Measurements from ENCODE around the gene CTDSP2. TPM values are rescaled to one million over a fixed set of nuclear protein-coding genes. Genes with fewer than 3 reads are reported as not detected.

The CTDSP2 gene
- total RNA-seq, 4 donors from 2014 or later: 47.1 to 120 (median 71.7) TPM

DNA sequence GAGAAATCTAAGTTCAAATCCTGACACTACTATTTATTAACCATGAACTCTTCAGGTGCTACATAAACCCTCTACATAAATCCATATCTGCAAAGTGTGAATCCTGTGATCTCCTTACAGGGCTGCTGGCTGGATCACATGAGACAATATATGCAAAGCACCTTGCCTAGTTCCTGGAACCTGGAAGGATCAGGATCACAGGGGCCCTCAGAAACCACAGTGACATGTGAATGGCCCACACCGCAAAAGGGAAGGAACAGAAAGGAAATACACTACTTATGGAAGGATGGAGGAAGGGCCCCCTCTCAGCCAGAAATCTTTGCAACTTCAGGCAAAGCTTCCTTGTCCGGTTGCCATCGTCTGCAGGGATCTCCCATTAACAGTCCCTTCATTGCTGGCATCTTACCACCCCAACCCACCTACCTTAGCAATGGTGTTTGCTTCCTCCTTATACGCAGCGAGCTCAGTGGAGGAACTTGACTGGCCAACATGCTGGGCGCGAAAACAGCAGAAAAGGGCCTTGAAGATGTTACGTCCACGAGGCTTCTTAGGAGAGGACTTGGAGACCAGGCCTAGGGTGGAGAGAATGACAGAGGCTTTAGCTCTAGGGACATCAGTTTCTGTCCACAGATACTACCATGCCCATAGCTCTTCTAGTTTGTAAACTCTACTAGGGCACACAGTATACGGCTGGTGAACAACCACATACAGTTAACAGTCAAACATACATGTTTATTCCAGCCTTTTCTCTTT, 17.3 kb downstream of the CTDSP2 start:
- Histone ChIP-seq H3K9me3 (no peaks in the 10 kb centered on the region), H3K4me3 (no peak overlapping the region), H3K27ac (no peak overlapping the region), H3K27me3 (no peaks in the 10 kb centered on the region), H3K36me3 (peaks cover 39 to 59% (median 44%) of the 10 kb centered on the region in 3 donors), H3K4me1 (peaks cover 20 to 68% (median 53%) of the 10 kb centered on the region in 3 donors)
- TF ChIP-seq POLR2A (IDR thresholded peaks at IDR 0.05) (no peak), CTCF (IDR thresholded peaks at IDR 0.05) (no peak)
- WGBS, 2 donors: 69 to 73% methylated on average over 9 to 10 of the region's 10 CpGs
- intact Hi-C loops (cut with DNase I): no loop called here
- DNase-seq: no peak

DNA sequence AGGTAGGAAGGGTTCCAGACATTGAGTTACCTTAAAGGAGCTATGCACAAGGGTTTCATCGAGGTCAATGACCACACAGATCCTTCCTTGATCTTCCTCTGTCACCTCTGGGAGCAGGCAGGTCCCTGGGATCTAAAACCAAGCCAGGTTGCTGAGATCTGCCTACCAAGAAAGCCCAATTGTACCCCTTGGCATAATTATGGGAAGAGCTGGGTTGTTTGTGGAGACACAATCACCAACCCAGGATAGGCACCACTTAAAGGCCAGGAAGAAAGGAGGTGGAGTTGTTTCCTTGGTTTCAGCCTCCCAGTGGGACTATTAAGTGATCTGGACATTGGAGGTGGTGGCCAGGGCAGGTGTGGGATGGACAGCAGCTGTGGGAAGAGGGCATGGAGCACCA, 19.6 kb downstream of the CTDSP2 start:
- H3K4me1 ChIP-seq: peaks cover 9 to 67% (median 36%) of the 10 kb centered on the region in 3 donors
- peak overlapping the region in 1 of 4 donors; percentile 29 for H3K27ac ChIP-seq
- no peaks in the 10 kb centered on the region for H3K27me3 ChIP-seq
- no peak for TF ChIP-seq CTCF (IDR thresholded peaks at IDR 0.05)
- TF ChIP-seq POLR2A (IDR thresholded peaks at IDR 0.05): no peak
- H3K9me3 ChIP-seq: no peaks in the 10 kb centered on the region
- no peak overlapping the region for H3K4me3 ChIP-seq
- no peak for DNase-seq
- intact Hi-C loops (cut with DNase I): no loop called here
- peaks cover 62 to 81% (median 67%) of the 10 kb centered on the region in 3 donors for H3K36me3 ChIP-seq
- 67 to 86% methylated on average over 1 of the region's 1 CpG for WGBS, 2 donors

DNA sequence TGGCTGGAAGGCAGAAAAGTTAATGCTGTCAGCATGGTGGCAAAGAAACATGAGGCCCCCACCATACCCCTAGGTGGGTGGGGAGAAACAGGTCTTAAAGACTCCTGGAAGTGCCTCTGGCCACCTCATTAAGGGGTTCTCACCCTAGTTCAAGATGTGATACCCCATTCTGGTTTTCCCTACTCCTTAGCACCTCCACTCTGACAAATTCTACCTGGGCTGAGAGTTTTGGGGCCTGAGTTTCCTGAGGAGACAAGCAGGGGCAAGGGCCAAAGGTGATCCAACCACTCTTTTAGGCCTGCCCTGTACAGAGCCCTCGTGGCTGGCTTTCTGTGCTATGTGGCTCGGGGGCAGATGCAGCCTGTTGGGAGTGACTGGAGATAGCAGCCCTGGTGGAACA, 20.1 kb downstream of the CTDSP2 start:
- Histone ChIP-seq H3K27me3 (no peaks in the 10 kb centered on the region), H3K36me3 (peaks cover 62 to 87% (median 69%) of the 10 kb centered on the region in 3 donors), H3K9me3 (no peaks in the 10 kb centered on the region), H3K27ac (peak overlapping the region in 1 of 4 donors; percentile 29), H3K4me1 (peaks cover 4 to 62% (median 31%) of the 10 kb centered on the region in 3 donors), H3K4me3 (no peak overlapping the region)
- WGBS, 2 donors: 80% methylated on average over 2 of the region's 2 CpGs; no CpG with 5 or more reads in 1 of the 2 donors
- intact Hi-C loops (cut with DNase I): no loop called here
- TF ChIP-seq POLR2A (IDR thresholded peaks at IDR 0.05): no peak
- TF ChIP-seq CTCF (IDR thresholded peaks at IDR 0.05): no peak
- no peak for DNase-seq

DNA sequence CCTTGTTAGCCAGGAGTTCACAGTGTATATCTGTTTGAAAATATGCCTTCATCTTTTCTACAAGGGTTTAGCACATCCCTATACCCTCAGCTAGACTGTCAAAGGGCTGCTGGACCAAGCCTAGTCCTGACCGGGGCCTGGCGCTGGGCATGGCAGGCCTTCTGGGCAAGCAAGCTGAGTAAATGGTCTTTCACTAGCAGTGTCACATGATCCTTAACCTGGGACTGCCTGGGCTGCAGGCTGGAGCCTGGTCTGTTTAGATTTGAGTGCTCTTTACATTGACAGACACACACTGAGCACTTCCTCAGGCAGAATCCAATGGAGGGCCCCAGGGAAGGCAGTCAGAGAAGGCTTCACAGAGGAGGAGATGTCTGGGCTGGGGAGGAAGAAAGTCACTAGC, 21.1 kb downstream of the CTDSP2 start:
- no peaks in the 10 kb centered on the region for H3K9me3 ChIP-seq
- TF ChIP-seq POLR2A (IDR thresholded peaks at IDR 0.05): no peak
- H3K27me3 ChIP-seq: no peaks in the 10 kb centered on the region
- H3K27ac ChIP-seq: no peak overlapping the region
- WGBS, 2 donors: 83% methylated on average over 2 of the region's 2 CpGs; no CpG with 5 or more reads in 1 of the 2 donors
- H3K36me3 ChIP-seq: peaks cover 62 to 97% (median 69%) of the 10 kb centered on the region in 3 donors
- peaks cover 0 to 59% (median 21%) of the 10 kb centered on the region in 3 donors for H3K4me1 ChIP-seq
- DNase-seq: no peak
- intact Hi-C loops (cut with DNase I): no loop called here
- H3K4me3 ChIP-seq: no peak overlapping the region

DNA sequence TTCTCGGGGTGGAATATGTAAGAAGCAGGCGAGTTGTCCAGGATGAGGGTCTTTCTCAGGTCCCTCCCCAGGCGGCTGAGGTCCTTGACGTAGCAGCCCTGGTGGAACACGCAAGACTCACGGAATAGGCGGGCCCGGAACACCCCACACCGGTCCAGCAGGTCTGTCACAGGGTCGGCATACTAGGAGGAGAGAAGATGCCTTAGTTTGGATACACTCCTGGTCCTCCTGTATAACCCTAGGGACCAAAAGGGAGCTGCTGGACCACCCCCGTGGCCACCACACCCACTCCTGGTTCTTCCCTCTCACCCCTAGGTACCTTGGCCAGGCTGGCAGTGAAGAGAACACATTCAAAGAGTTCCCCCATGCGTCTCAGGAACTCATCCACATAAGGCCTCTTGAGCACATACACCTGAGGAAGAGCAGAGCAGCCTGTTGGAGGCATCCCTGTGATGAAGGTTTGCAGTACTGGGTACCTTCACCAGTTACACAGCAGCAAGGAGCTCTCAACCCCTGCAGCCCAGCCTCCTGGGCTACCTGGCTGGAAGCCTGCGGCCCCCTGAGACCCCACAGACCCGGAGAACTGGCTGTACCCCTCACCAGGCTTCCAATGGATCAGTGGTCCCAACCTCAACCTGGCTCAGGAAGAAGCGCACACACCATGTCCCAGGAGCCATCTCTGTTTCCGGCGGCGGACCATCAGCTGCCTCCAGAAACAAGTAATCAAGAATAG, 22.5 kb downstream of the CTDSP2 start:
- DNase-seq: no peak
- H3K4me3 ChIP-seq: no peak overlapping the region
- H3K36me3 ChIP-seq: peaks cover 62 to 100% (median 64%) of the 10 kb centered on the region in 3 donors
- 92 to 95% methylated on average over 4 to 5 of the region's 18 CpGs for WGBS, 2 donors
- no peaks in the 10 kb centered on the region for H3K27me3 ChIP-seq
- H3K4me1 ChIP-seq: peaks cover 0 to 53% (median 9%) of the 10 kb centered on the region in 3 donors
- peak overlapping the region in 1 of 4 donors; percentile 38 for H3K27ac ChIP-seq
- TF ChIP-seq POLR2A (IDR thresholded peaks at IDR 0.05) (no peak), CTCF (IDR thresholded peaks at IDR 0.05) (no peak)
- no peaks in the 10 kb centered on the region for H3K9me3 ChIP-seq
- intact Hi-C loops (cut with DNase I): no loop called here
